H1 (cell line): Measurements from ENCODE around the gene SLC28A2. TPM values are rescaled to one million over a fixed set of nuclear protein-coding genes. Genes with fewer than 3 reads are reported as not detected.

Experiments used
- CTCF ChIA-PET: fragments of 300-600 bp; sonication (Branson Sonifier 250); formaldehyde crosslinking; loops from one replicate; lab custom pipeline; 2021; ENCODE audit not compliant: partially characterized antibody; lab: Charles Lee
- POLR2A ChIA-PET: fragments of 300-600 bp; sonication (Branson Sonifier 250); formaldehyde crosslinking; loops from one replicate; lab custom pipeline; 2021; ENCODE audit warnings: inconsistent platforms; ENCODE audit not compliant: partially characterized antibody; lab: Charles Lee
- DNase-seq, 2 experiments: peaks; one replicate each; pipeline versions ENCODE4 v3.0.0 to v3.0.0-alpha.2; 2010 to 2022; ENCODE audit warnings: low spot score in 2 of 2, low read depth in 1 of 2, mixed read lengths in 1 of 2
- FAIRE-seq: peaks from 2 replicates; lab custom pipeline; 2011; peaks lifted over from hg19 to GRCh38; lab: Jason Lieb, UNC
- H2AFZ ChIP-seq: 2 replicates; pipeline ENCODE4 v1.8.1; 2012; ENCODE audit warnings: low read length, inconsistent platforms
- H2AK5ac ChIP-seq: 2 replicates; pipeline ENCODE4 v1.6.1; 2013; ENCODE audit warnings: low read depth, low read length
- H2BK120ac ChIP-seq: replicated peaks from 2 replicates; pipeline ENCODE3; 2013; ENCODE audit warnings: low read depth, low read length, inconsistent platforms
- H2BK12ac ChIP-seq: 2 replicates; pipeline ENCODE4 v1.6.1; 2013; ENCODE audit warnings: low read depth, low read length
- H2BK15ac ChIP-seq: 2 replicates; pipeline ENCODE4 v1.6.1; 2013; ENCODE audit warnings: low read length
- H2BK20ac ChIP-seq: 2 replicates; pipeline ENCODE4 v1.6.1; 2013; ENCODE audit warnings: low read length
- H2BK5ac ChIP-seq: 2 replicates; pipeline ENCODE4 v1.6.1; 2013; ENCODE audit warnings: low read depth, low read length
- H3K14ac ChIP-seq: 2 replicates; pipeline ENCODE4 v1.6.1; 2013; ENCODE audit warnings: inconsistent platforms; ENCODE audit not compliant: insufficient read length
- H3K18ac ChIP-seq: 2 replicates; pipeline ENCODE4 v1.6.1; 2013; ENCODE audit warnings: low read length; ENCODE audit errors: extremely low read depth
- H3K23ac ChIP-seq: 2 replicates; pipeline ENCODE4 v1.6.1; 2013; ENCODE audit warnings: inconsistent platforms; ENCODE audit not compliant: insufficient read length
- H3K23me2 ChIP-seq: 2 replicates; pipeline ENCODE4 v1.6.1; 2013; ENCODE audit warnings: low read depth, low read length
- H3K27ac ChIP-seq: 2 replicates; pipeline ENCODE4 v1.6.1; 2011; ENCODE audit warnings: low read depth, low read length, inconsistent platforms
- H3K27me3 ChIP-seq, 4 experiments: replicated peaks in 1 of 4; 1 replicate in 1 of 4; 2 replicates in 3 of 4; pipeline versions ENCODE4 v1.6.1 to v1.8.1; 2011 to 2013; ENCODE audit warnings: low read length in 3 of 4, mild to moderate bottlenecking in 3 of 4, inconsistent platforms in 2 of 4, mixed read lengths in 2 of 4, moderate library complexity in 1 of 4; ENCODE audit not compliant: control insufficient read depth in 3 of 4, insufficient read depth in 3 of 4; ENCODE audit errors: extremely low read depth in 1 of 4
- H3K36me3 ChIP-seq, 4 experiments: 2 replicates each; pipeline versions ENCODE4 v1.6.1 to v1.8.1; 2011 to 2013; ENCODE audit warnings: mild to moderate bottlenecking in 4 of 4, low read length in 3 of 4, moderate library complexity in 2 of 4, control low read depth in 1 of 4, inconsistent platforms in 1 of 4; ENCODE audit not compliant: insufficient read depth in 4 of 4, control insufficient read depth in 2 of 4
- H3K4ac ChIP-seq: replicated peaks from 2 replicates; pipeline ENCODE3; 2013; ENCODE audit warnings: low read length, low read depth, mixed read lengths, inconsistent platforms; ENCODE audit not compliant: insufficient read length
- H3K4me1 ChIP-seq, 4 experiments: replicated peaks in 1 of 4; 1 replicate in 1 of 4; 2 replicates in 3 of 4; pipeline versions ENCODE4 v1.6.1 to v1.8.1; 2011 to 2013; ENCODE audit warnings: low read length in 3 of 4, inconsistent platforms in 2 of 4, mixed read lengths in 1 of 4; ENCODE audit not compliant: insufficient read depth in 4 of 4, control insufficient read depth in 3 of 4
- H3K4me2 ChIP-seq, 2 experiments: 2 replicates each; pipeline versions ENCODE4 v1.6.1 to v1.8.1; 2011 to 2013; ENCODE audit warnings: low read depth in 2 of 2, low read length in 2 of 2, control low read depth in 1 of 2, inconsistent platforms in 1 of 2, mild to moderate bottlenecking in 1 of 2; ENCODE audit not compliant: insufficient read depth in 1 of 2
- H3K4me3 ChIP-seq, 4 experiments: fragments of 200-600, 300-600 bp in 1 of 4; sonication (generic), shearing (Covaris generic), sonication (Bioruptor Twin) in 1 of 4; 2 replicates each; pipeline versions ENCODE4 v1.5.1 to v1.8.1; 2011 to 2016; ENCODE audit warnings: low read length in 4 of 4, low read depth in 3 of 4, control low read depth in 2 of 4, inconsistent platforms in 2 of 4, mild to moderate bottlenecking in 2 of 4, mixed read lengths in 1 of 4, moderate library complexity in 1 of 4; ENCODE audit not compliant: insufficient read depth in 2 of 4; ENCODE audit errors: extremely low read depth in 1 of 4
- H3K56ac ChIP-seq: replicated peaks from 2 replicates; pipeline ENCODE3; 2013; ENCODE audit warnings: low read depth, mild to moderate bottlenecking, mixed read lengths, low read length, inconsistent platforms; ENCODE audit not compliant: insufficient read length
- H3K79me1 ChIP-seq: 2 replicates; pipeline ENCODE4 v1.6.1; 2013; ENCODE audit warnings: low read depth, low read length, control low read depth
- H3K79me2 ChIP-seq, 2 experiments: 2 replicates each; pipeline versions ENCODE4 v1.6.1 to v1.8.1; 2012 to 2013; ENCODE audit warnings: low read length in 2 of 2, mild to moderate bottlenecking in 2 of 2, inconsistent platforms in 1 of 2; ENCODE audit not compliant: insufficient read depth in 2 of 2, control insufficient read depth in 1 of 2
- H3K9ac ChIP-seq, 4 experiments: replicated peaks in 1 of 4; 1 replicate in 1 of 4; 2 replicates in 3 of 4; pipeline versions ENCODE4 v1.6.1 to v1.8.1; 2011 to 2013; ENCODE audit warnings: low read depth in 3 of 4, low read length in 3 of 4, control low read depth in 2 of 4, mild to moderate bottlenecking in 2 of 4, moderate library complexity in 2 of 4, inconsistent platforms in 1 of 4; ENCODE audit errors: extremely low read depth in 1 of 4
- H3K9me3 ChIP-seq, 2 experiments: 2 replicates each; pipeline versions ENCODE4 v1.6.1 to v1.8.1; 2012 to 2013; ENCODE audit warnings: mild to moderate bottlenecking in 2 of 2, moderate library complexity in 2 of 2, control low read depth in 1 of 2, inconsistent platforms in 1 of 2, low read depth in 1 of 2, low read length in 1 of 2, mixed read lengths in 1 of 2; ENCODE audit not compliant: insufficient read depth in 2 of 2
- H4K20me1 ChIP-seq, 2 experiments: replicated peaks in 1 of 2; 2 replicates each; pipeline versions ENCODE3 to v1.8.1; 2011 to 2013; ENCODE audit warnings: inconsistent platforms in 2 of 2, low read length in 2 of 2, mild to moderate bottlenecking in 1 of 2; ENCODE audit not compliant: insufficient read depth in 2 of 2, control insufficient read depth in 1 of 2
- H4K5ac ChIP-seq: 2 replicates; pipeline ENCODE4 v1.6.1; 2013; ENCODE audit warnings: low read length, low read depth, mixed read lengths, inconsistent platforms; ENCODE audit not compliant: insufficient read length
- H4K8ac ChIP-seq: 2 replicates; pipeline ENCODE4 v1.8.0; 2013; ENCODE audit warnings: mild to moderate bottlenecking, moderate library complexity, low read length, inconsistent platforms; ENCODE audit not compliant: insufficient read depth; ENCODE audit errors: extremely low read depth
- H4K91ac ChIP-seq: replicated peaks from 2 replicates; pipeline ENCODE3; 2013; ENCODE audit warnings: low read length, mixed read lengths, inconsistent platforms; ENCODE audit not compliant: insufficient read length
- ASH2L ChIP-seq: fragments of 200-600, 300-600 bp; sonication (generic); IDR thresholded peaks from one replicate; pipeline ENCODE4 v1.7.1; 2017; ENCODE audit warnings: low read length
- CBX8 ChIP-seq: fragments of 300-800, 300-1000 bp; sonication (generic); IDR thresholded peaks from 2 replicates; pipeline ENCODE4 v1.7.1; 2016; ENCODE audit warnings: low read depth, low read length, borderline replicate concordance
- PHF8 ChIP-seq: fragments of 200-600 bp; sonication (generic); conservative IDR thresholded peaks from 2 replicates; pipeline ENCODE4 v1.7.1; 2012; ENCODE audit warnings: low read depth, mild to moderate bottlenecking, inconsistent platforms, low read length, moderate library complexity
- POU5F1 ChIP-seq: IDR thresholded peaks from 2 replicates; pipeline ENCODE4 v1.6.1; 2011; ENCODE audit warnings: low read depth, mild to moderate bottlenecking, low read length, moderate library complexity
- RAD21 ChIP-seq, 2 experiments: IDR thresholded peaks in 1 of 2; conservative IDR thresholded peaks in 1 of 2; 2 replicates each; pipeline ENCODE4 v1.6.1; 2011; ENCODE audit warnings: low read depth in 2 of 2, low read length in 2 of 2, improper control_type of control experiment in 1 of 2, inconsistent platforms in 1 of 2, mild to moderate bottlenecking in 1 of 2, moderate library complexity in 1 of 2
- SP4 ChIP-seq: IDR thresholded peaks from 2 replicates; pipeline ENCODE4 v1.6.1; 2012; ENCODE audit warnings: low read length, inconsistent platforms
- TAF1 ChIP-seq: IDR thresholded peaks from 2 replicates; pipeline ENCODE4 v1.6.1; 2011; ENCODE audit warnings: mild to moderate bottlenecking, low read depth, low read length
- TBP ChIP-seq: IDR thresholded peaks from 2 replicates; pipeline ENCODE4 v1.6.1; 2011; ENCODE audit warnings: low read depth, low read length, improper control_type of control experiment
- TCF12 ChIP-seq: IDR thresholded peaks from 2 replicates; pipeline ENCODE4 v1.6.1; 2011; ENCODE audit warnings: low read depth, mild to moderate bottlenecking, low read length
- TEAD4 ChIP-seq: IDR thresholded peaks from 2 replicates; pipeline ENCODE4 v1.6.1; 2012; ENCODE audit warnings: low read depth, low read length, inconsistent platforms, mixed read lengths
- YY1 ChIP-seq: IDR thresholded peaks from 2 replicates; pipeline ENCODE4 v1.6.1; 2011; ENCODE audit warnings: low read depth, mild to moderate bottlenecking, low read length
- WGBS, 2 experiments: shearing (Covaris generic) in 1 of 2; methylation state at CpG; one replicate each; pipeline versions ENCODE4 v1.1.6 to v1.1.7; 2013 to 2015; ENCODE audit warnings: low lambda C conversion rate in 2 of 2, mixed read lengths in 2 of 2, inconsistent platforms in 1 of 2, low coverage in 1 of 2, missing lambda C conversion rate in 1 of 2; ENCODE audit not compliant: insufficient replicate concordance in 2 of 2, insufficient coverage in 1 of 2, insufficient read length in 1 of 2; ENCODE audit errors: extremely low coverage in 1 of 2, missing lambda C conversion rate in 1 of 2; 5-methylcytosine and 5-hydroxymethylcytosine counted together
- polyA plus RNA-seq, 7 experiments: library from polyadenylated mRNA; depleted of rRNA in 3 of 7; stranded (reverse) in 5 of 7; unstranded in 2 of 7; fragments of >200 nt in 5 of 7; fragments of 200-250 nt in 2 of 7; gene quantifications; 1 replicate in 5 of 7; 2 replicates in 1 of 7; 4 replicates in 1 of 7; pipeline versions ENCODE4 v1.2.1 to v1.2.3, GENCODE V29; 2011 to 2013; ENCODE audit warnings: missing spikeins in 2 of 7, mixed read lengths in 2 of 7
- total RNA-seq: library from RNA; stranded (reverse); fragmentation: NEBNext Ultra II Directional; extraction: Animal tissue kit (Norgen Biotek cat#: 25700); gene quantifications from 2 replicates; pipeline ENCODE4 v1.2.1, GENCODE V29; 2021

The SLC28A2 gene
- total and polyA plus RNA-seq, 2 of the 8 experiments (the other 6 are each of a cell fraction or from before 2014, with no cell fraction given) = 0.11 TPM; not detected in 1

- WGBS, 2 experiments = 68% methylated on average over 13 of the region's 13 CpGs; no CpG with 5 or more reads in 1 of the 2 experiments
- Histone ChIP-seq H3K27me3 (no peaks in the 10 kb centered on the region), H3K79me2 (no peaks in the 10 kb centered on the region), H3K27ac (no peak overlapping the region), H2AK5ac (no peak overlapping the region), H3K79me1 (no peaks in the 10 kb centered on the region), H3K23me2 (no peaks in the 10 kb centered on the region), H4K5ac (no peak overlapping the region), H2BK15ac (no peak overlapping the region), H4K91ac (no peak overlapping the region), H2BK20ac (0 out of 2 replicates have a peak overlapping the region, but pooled peaks have one; percentile 86), H2AFZ (peak overlapping the region; percentile 99), H3K4me3 (no peak overlapping the region; a peak in 1 of 8 replicates), H4K8ac (no peak overlapping the region), H3K4me1 (no peaks in the 10 kb centered on the region), H3K36me3 (no peaks in the 10 kb centered on the region), H3K4ac (no peak overlapping the region), H2BK5ac (no peak overlapping the region), H3K9me3 (no peaks in the 10 kb centered on the region), H2BK120ac (no peak overlapping the region), H3K23ac (no peak overlapping the region), H3K56ac (no peak overlapping the region), H2BK12ac (0 out of 2 replicates have a peak overlapping the region, but pooled peaks have one; percentile 43), H3K18ac (no peak overlapping the region; the same call in 1 of the 2 replicates), H4K20me1 (no peaks in the 10 kb centered on the region), H3K4me2 (no peak overlapping the region), H3K14ac (no peak overlapping the region), H3K9ac (no peak overlapping the region)
- POLR2A ChIA-PET = interaction anchor here (0.7 to 1.6 kb wide), 2 partner anchors 22 to 88 kb away, joined by 3 to 9 read pairs; a partner anchor contains a TSS
- DNase-seq (no peak), FAIRE-seq (no peak)
- CTCF ChIA-PET = interaction anchor here (0.6 to 2.1 kb wide), 18 partner anchors 9 to 211 kb away, joined by 3 to 10 read pairs (median 3); a partner anchor contains a TSS
- no peak for TF ChIP-seq CBX8
- TF ChIP-seq TBP = no peak
- peak; percentile 58; the same call in 1 of the 2 replicates for TF ChIP-seq YY1
- no peak for TF ChIP-seq TEAD4
- no peak for TF ChIP-seq TCF12
- 0 out of 2 replicates have a peak, but pooled peaks have one; percentile 24 for TF ChIP-seq TAF1
- no peak for TF ChIP-seq PHF8
- peak; percentile 40 to 58 for TF ChIP-seq RAD21 (IDR thresholded peaks at IDR 0.05 in 1 of 2, conservative IDR thresholded peaks at IDR 0.05 in 1 of 2; ENCODE audit: low read depth in 2 of 2, low read length in 2 of 2)
- no peak for TF ChIP-seq SP4
- TF ChIP-seq POU5F1 = no peak
- TF ChIP-seq ASH2L = no peak
Measured at GRCh38 chr15:45314960-45315359, 62.9 kb downstream of the SLC28A2 start.
